GM21381 (cell line): ENCODE measurements around the gene DPP10.
"Not testable (repeated sequence)": the region's sequence is repeated elsewhere in the genome, so short reads cannot be mapped to it uniquely, and the experiment has no call there.

Experiments used
- ATAC-seq: cut with Tn5 transposase; IDR thresholded peaks from one replicate; pipeline ENCODE4 v1.9.1; 2021; ENCODE audit warnings: mild to moderate bottlenecking, moderate library complexity; ENCODE audit not compliant: unreplicated experiment

DPP10 gene

GRCh38 chr2:114935031-114935430, 492.6 kb downstream of the DPP10 start:
- no peak for ATAC-seq

- ATAC-seq: no peak
Observed at GRCh38 chr2:114937366-114937930, 495.0 kb downstream of the DPP10 start.

GRCh38 chr2:114940785-114941458, 498.5 kb downstream of the DPP10 start:
- ATAC-seq: no peak

- ATAC-seq: no peak
Observed at GRCh38 chr2:114949228-114949804, 506.9 kb downstream of the DPP10 start.

- no peak for ATAC-seq
Observed at GRCh38 chr2:114960389-114960788, 517.9 kb downstream of the DPP10 start.

- ATAC-seq: no peak
Observed at GRCh38 chr2:114962532-114962931, 520.1 kb downstream of the DPP10 start.

GRCh38 chr2:114968748-114969400, 526.4 kb downstream of the DPP10 start:
- ATAC-seq: no peak

- not testable (repeated sequence) for ATAC-seq
Observed at GRCh38 chr2:115004321-115004720, 561.9 kb downstream of the DPP10 start.

- no peak for ATAC-seq
Observed at GRCh38 chr2:115011721-115012120, 569.3 kb downstream of the DPP10 start.

GRCh38 chr2:115022013-115022412, 579.6 kb downstream of the DPP10 start:
- not testable (repeated sequence) for ATAC-seq

GRCh38 chr2:115034801-115035200, 592.4 kb downstream of the DPP10 start:
- no peak for ATAC-seq

GRCh38 chr2:115036818-115037217, 594.4 kb downstream of the DPP10 start:
- no peak for ATAC-seq

GRCh38 chr2:115057473-115057872, 615.0 kb downstream of the DPP10 start:
- no peak for ATAC-seq

- no peak for ATAC-seq
Observed at GRCh38 chr2:115070002-115070401, 627.6 kb downstream of the DPP10 start.

- no peak for ATAC-seq
Observed at GRCh38 chr2:115071534-115071933, 629.1 kb downstream of the DPP10 start.

GRCh38 chr2:115075800-115076199, 633.4 kb downstream of the DPP10 start:
- no peak for ATAC-seq

- no peak for ATAC-seq
Observed at GRCh38 chr2:115077626-115078025, 635.2 kb downstream of the DPP10 start.

- ATAC-seq: no peak
Observed at GRCh38 chr2:115083225-115083624, 640.8 kb downstream of the DPP10 start.

GRCh38 chr2:115083711-115084110, 641.3 kb downstream of the DPP10 start:
- no peak for ATAC-seq

GRCh38 chr2:115084446-115084845, 642.0 kb downstream of the DPP10 start:
- ATAC-seq: no peak

- not testable (repeated sequence) for ATAC-seq
Observed at GRCh38 chr2:115086051-115086620, 643.7 kb downstream of the DPP10 start.

GRCh38 chr2:115094441-115094840, 652.0 kb downstream of the DPP10 start:
- no peak for ATAC-seq
